ENCODE results near the gene OPCML. TPM values are rescaled to one million over a fixed set of nuclear protein-coding genes. Genes with fewer than 3 reads are reported as not detected.

Gene OPCML
- total and polyA plus RNA-seq, 2 experiments from 2014 or later = 1.2 to 4.4 TPM

GRCh38 chr11:133408936-133409335 is 123.4 kb downstream of the OPCML start:
- TF ChIP-seq ETS1 (IDR thresholded peaks at IDR 0.05) (no peak), REST (IDR thresholded peaks at IDR 0.05; ENCODE audit: unreplicated experiment) (no peak), ZNF331 (CRISPR knock-in tag; IDR thresholded peaks at IDR 0.05; ENCODE audit: low read depth) (no peak), CREB1 (CRISPR knock-in tag; IDR thresholded peaks at IDR 0.05; ENCODE audit: low read depth) (no peak), EZH2phosphoT487 (IDR thresholded peaks at IDR 0.05; ENCODE audit: unreplicated experiment) (no peak), NANOG (IDR thresholded peaks at IDR 0.05; ENCODE audit: borderline replicate concordance) (no peak), POLR2AphosphoS5 (IDR thresholded peaks at IDR 0.05; ENCODE audit: low read depth) (no peak), ZNF114 (CRISPR knock-in tag; IDR thresholded peaks at IDR 0.05) (no peak), STAT1 (IDR thresholded peaks at IDR 0.05; ENCODE audit: unreplicated experiment) (no peak), JUNB (IDR thresholded peaks at IDR 0.05; ENCODE audit: unreplicated experiment) (no peak), EZH2 (IDR thresholded peaks at IDR 0.05; ENCODE audit: low read depth, unreplicated experiment) (no peak)
- TF ChIP-seq, protein P1, sequence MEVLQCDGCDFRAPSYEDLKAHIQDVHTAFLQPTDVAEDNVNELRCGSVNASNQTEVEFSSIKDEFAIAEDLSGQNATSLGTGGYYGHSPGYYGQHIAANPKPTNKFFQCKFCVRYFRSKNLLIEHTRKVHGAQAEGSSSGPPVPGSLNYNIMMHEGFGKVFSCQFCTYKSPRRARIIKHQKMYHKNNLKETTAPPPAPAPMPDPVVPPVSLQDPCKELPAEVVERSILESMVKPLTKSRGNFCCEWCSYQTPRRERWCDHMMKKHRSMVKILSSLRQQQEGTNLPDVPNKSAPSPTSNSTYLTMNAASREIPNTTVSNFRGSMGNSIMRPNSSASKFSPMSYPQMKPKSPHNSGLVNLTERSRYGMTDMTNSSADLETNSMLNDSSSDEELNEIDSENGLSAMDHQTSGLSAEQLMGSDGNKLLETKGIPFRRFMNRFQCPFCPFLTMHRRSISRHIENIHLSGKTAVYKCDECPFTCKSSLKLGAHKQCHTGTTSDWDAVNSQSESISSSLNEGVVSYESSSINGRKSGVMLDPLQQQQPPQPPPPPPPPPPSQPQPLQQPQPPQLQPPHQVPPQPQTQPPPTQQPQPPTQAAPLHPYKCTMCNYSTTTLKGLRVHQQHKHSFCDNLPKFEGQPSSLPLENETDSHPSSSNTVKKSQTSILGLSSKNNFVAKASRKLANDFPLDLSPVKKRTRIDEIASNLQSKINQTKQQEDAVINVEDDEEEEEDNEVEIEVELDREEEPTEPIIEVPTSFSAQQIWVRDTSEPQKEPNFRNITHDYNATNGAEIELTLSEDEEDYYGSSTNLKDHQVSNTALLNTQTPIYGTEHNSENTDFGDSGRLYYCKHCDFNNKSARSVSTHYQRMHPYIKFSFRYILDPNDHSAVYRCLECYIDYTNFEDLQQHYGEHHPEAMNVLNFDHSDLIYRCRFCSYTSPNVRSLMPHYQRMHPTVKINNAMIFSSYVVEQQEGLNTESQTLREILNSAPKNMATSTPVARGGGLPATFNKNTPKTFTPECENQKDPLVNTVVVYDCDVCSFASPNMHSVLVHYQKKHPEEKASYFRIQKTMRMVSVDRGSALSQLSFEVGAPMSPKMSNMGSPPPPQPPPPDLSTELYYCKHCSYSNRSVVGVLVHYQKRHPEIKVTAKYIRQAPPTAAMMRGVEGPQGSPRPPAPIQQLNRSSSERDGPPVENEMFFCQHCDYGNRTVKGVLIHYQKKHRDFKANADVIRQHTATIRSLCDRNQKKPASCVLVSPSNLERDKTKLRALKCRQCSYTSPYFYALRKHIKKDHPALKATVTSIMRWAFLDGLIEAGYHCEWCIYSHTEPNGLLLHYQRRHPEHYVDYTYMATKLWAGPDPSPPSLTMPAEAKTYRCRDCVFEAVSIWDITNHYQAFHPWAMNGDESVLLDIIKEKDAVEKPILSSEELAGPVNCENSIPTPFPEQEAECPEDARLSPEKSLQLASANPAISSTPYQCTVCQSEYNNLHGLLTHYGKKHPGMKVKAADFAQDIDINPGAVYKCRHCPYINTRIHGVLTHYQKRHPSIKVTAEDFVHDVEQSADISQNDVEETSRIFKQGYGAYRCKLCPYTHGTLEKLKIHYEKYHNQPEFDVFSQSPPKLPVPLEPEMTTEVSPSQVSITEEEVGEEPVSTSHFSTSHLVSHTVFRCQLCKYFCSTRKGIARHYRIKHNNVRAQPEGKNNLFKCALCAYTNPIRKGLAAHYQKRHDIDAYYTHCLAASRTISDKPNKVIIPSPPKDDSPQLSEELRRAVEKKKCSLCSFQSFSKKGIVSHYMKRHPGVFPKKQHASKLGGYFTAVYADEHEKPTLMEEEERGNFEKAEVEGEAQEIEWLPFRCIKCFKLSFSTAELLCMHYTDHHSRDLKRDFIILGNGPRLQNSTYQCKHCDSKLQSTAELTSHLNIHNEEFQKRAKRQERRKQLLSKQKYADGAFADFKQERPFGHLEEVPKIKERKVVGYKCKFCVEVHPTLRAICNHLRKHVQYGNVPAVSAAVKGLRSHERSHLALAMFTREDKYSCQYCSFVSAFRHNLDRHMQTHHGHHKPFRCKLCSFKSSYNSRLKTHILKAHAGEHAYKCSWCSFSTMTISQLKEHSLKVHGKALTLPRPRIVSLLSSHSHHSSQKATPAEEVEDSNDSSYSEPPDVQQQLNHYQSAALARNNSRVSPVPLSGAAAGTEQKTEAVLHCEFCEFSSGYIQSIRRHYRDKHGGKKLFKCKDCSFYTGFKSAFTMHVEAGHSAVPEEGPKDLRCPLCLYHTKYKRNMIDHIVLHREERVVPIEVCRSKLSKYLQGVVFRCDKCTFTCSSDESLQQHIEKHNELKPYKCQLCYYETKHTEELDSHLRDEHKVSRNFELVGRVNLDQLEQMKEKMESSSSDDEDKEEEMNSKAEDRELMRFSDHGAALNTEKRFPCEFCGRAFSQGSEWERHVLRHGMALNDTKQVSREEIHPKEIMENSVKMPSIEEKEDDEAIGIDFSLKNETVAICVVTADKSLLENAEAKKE (CRISPR knock-in tag; IDR thresholded peaks at IDR 0.05) = no peak
- TF ChIP-seq, protein P2, sequence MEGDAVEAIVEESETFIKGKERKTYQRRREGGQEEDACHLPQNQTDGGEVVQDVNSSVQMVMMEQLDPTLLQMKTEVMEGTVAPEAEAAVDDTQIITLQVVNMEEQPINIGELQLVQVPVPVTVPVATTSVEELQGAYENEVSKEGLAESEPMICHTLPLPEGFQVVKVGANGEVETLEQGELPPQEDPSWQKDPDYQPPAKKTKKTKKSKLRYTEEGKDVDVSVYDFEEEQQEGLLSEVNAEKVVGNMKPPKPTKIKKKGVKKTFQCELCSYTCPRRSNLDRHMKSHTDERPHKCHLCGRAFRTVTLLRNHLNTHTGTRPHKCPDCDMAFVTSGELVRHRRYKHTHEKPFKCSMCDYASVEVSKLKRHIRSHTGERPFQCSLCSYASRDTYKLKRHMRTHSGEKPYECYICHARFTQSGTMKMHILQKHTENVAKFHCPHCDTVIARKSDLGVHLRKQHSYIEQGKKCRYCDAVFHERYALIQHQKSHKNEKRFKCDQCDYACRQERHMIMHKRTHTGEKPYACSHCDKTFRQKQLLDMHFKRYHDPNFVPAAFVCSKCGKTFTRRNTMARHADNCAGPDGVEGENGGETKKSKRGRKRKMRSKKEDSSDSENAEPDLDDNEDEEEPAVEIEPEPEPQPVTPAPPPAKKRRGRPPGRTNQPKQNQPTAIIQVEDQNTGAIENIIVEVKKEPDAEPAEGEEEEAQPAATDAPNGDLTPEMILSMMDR (conservative IDR thresholded peaks at IDR 0.05; ENCODE audit: low read depth in 2 of 2) = no peak
- no peak overlapping the region for H2AFZ ChIP-seq
- H3K79me2 ChIP-seq (replicated peaks; ENCODE audit: insufficient read depth) = no peaks in the 10 kb centered on the region
- Mint-ChIP-seq H3K4me1 (peaks cover 8% of the 10 kb centered on the region; the same call in 2 of the 3 replicates), H3K4me3 (no peak overlapping the region), H3K36me3 (ENCODE audit: low read depth) (peaks cover 5% of the 10 kb centered on the region; the same call in 2 of the 3 replicates), H3K27me3 (ENCODE audit: insufficient read depth, low read depth, poor library complexity) (peaks cover 8% of the 10 kb centered on the region), H3K9me3 (no peaks in the 10 kb centered on the region; the same call in 2 of the 3 replicates), H3K27ac (no peak overlapping the region)
- DNase-seq (ENCODE audit: low spot score) = no peak
- H3F3A ChIP-seq (replicated peaks; ENCODE audit: low read depth) = no peaks in the 10 kb centered on the region
- H3K4me3 ChIP-seq = no peak overlapping the region
- ATAC-seq = no peak
- H3K27ac ChIP-seq (ENCODE audit: low read depth) = no peak overlapping the region
- peaks cover 12% of the 10 kb centered on the region; the same call in 1 of the 2 replicates for H3K4me1 ChIP-seq (ENCODE audit: insufficient read depth)
- H3K4me2 ChIP-seq = no peak overlapping the region
- H3K27me3 ChIP-seq (ENCODE audit: insufficient read depth) = no peaks in the 10 kb centered on the region
- no peaks in the 10 kb centered on the region for H4K20me1 ChIP-seq (replicated peaks; ENCODE audit: insufficient read depth)
- H3K9me2 ChIP-seq (ENCODE audit: insufficient read depth) = no peaks in the 10 kb centered on the region; the same call in 1 of the 2 replicates
- H3K36me3 ChIP-seq (ENCODE audit: insufficient read depth) = no peaks in the 10 kb centered on the region

Data from GM23338 (cell line).